ENCODE data around the gene RNF10.
"Not testable (repeated sequence)": the region's sequence is repeated elsewhere in the genome, so short reads cannot be mapped to it uniquely, and the experiment has no call there.

The RNF10 gene

GRCh38 chr12:120498870-120499515 lies 35.2 kb upstream of the RNF10 start:
- H3K27me3 Mint-ChIP-seq (ENCODE audit: low read depth): no peaks in the 10 kb centered on the region
- peak overlapping the region; percentile 96 to 100 (median 97) for H3K4me3 Mint-ChIP-seq
- TF ChIP-seq CTCF (IDR thresholded peaks at IDR 0.05; ENCODE audit: unreplicated experiment in 3 of 3): no peak
- peak overlapping the region; percentile 2 to 8 (median 3) for H3K27ac Mint-ChIP-seq
- H3K9me3 Mint-ChIP-seq: no peaks in the 10 kb centered on the region
- H3K36me3 Mint-ChIP-seq (ENCODE audit: low read depth): peaks cover 58% of the 10 kb centered on the region
- peaks cover 29% of the 10 kb centered on the region for H3K4me1 Mint-ChIP-seq

- TF ChIP-seq CTCF (IDR thresholded peaks at IDR 0.05; ENCODE audit: unreplicated experiment in 3 of 3): no peak
- peaks cover 61% of the 10 kb centered on the region for H3K36me3 Mint-ChIP-seq (ENCODE audit: low read depth)
- no peaks in the 10 kb centered on the region for H3K27me3 Mint-ChIP-seq (ENCODE audit: low read depth)
- H3K4me3 Mint-ChIP-seq: peak overlapping the region; percentile 28 to 38 (median 38)
- H3K27ac Mint-ChIP-seq: peak overlapping the region in 2 of 3 experiments; percentile 9 to 35
- H3K9me3 Mint-ChIP-seq: no peaks in the 10 kb centered on the region
- H3K4me1 Mint-ChIP-seq: peaks cover 22% of the 10 kb centered on the region
Observed at GRCh38 chr12:120500581-120500980, 33.6 kb upstream of the RNF10 start.

GRCh38 chr12:120504587-120504986 lies 29.6 kb upstream of the RNF10 start:
- Mint-ChIP-seq H3K4me3 (no peak overlapping the region), H3K27ac (no peak overlapping the region), H3K36me3 (ENCODE audit: low read depth) (peaks cover 43% of the 10 kb centered on the region), H3K9me3 (no peaks in the 10 kb centered on the region), H3K4me1 (peaks cover 4% of the 10 kb centered on the region), H3K27me3 (ENCODE audit: low read depth) (no peaks in the 10 kb centered on the region)
- TF ChIP-seq CTCF (IDR thresholded peaks at IDR 0.05; ENCODE audit: unreplicated experiment in 3 of 3): no peak

GRCh38 chr12:120508537-120508936 lies 25.6 kb upstream of the RNF10 start:
- no peak overlapping the region for H3K4me3 Mint-ChIP-seq
- TF ChIP-seq CTCF (IDR thresholded peaks at IDR 0.05; ENCODE audit: unreplicated experiment in 3 of 3): no peak
- peaks cover 35% of the 10 kb centered on the region for H3K36me3 Mint-ChIP-seq (ENCODE audit: low read depth)
- H3K27me3 Mint-ChIP-seq (ENCODE audit: low read depth): no peaks in the 10 kb centered on the region
- no peaks in the 10 kb centered on the region for H3K9me3 Mint-ChIP-seq
- no peaks in the 10 kb centered on the region for H3K4me1 Mint-ChIP-seq
- no peak overlapping the region for H3K27ac Mint-ChIP-seq

GRCh38 chr12:120514002-120514401 lies 20.2 kb upstream of the RNF10 start:
- Mint-ChIP-seq H3K27me3 (ENCODE audit: low read depth) (no peaks in the 10 kb centered on the region), H3K4me1 (no peaks in the 10 kb centered on the region), H3K36me3 (ENCODE audit: low read depth) (peaks cover 38% of the 10 kb centered on the region), H3K27ac (no peak overlapping the region), H3K9me3 (no peaks in the 10 kb centered on the region), H3K4me3 (no peak overlapping the region)
- no peak for TF ChIP-seq CTCF (IDR thresholded peaks at IDR 0.05; ENCODE audit: unreplicated experiment in 3 of 3)

- Mint-ChIP-seq H3K9me3 (no peaks in the 10 kb centered on the region), H3K36me3 (ENCODE audit: low read depth) (peaks cover 29% of the 10 kb centered on the region), H3K27ac (no peak overlapping the region), H3K4me1 (no peaks in the 10 kb centered on the region), H3K27me3 (ENCODE audit: low read depth) (no peaks in the 10 kb centered on the region), H3K4me3 (no peak overlapping the region)
- no peak for TF ChIP-seq CTCF (IDR thresholded peaks at IDR 0.05; ENCODE audit: unreplicated experiment in 3 of 3)
Observed at GRCh38 chr12:120515496-120515895, 18.7 kb upstream of the RNF10 start.

GRCh38 chr12:120519324-120519723 lies 14.8 kb upstream of the RNF10 start:
- not testable (repeated sequence) for H3K27ac Mint-ChIP-seq; H3K27me3 Mint-ChIP-seq (ENCODE audit: low read depth); H3K4me1 Mint-ChIP-seq; H3K4me3 Mint-ChIP-seq; H3K9me3 Mint-ChIP-seq
- H3K36me3 Mint-ChIP-seq (ENCODE audit: low read depth): peaks cover 22% of the 10 kb centered on the region

All from nephron (organoid).